ENCODE results near the gene SLC25A33. TPM values are rescaled to one million over a fixed set of nuclear protein-coding genes. Genes with fewer than 3 reads are reported as not detected.

Gene SLC25A33
- total RNA-seq, 1 donor from 2014 or later, result 4.6 TPM

DNA sequence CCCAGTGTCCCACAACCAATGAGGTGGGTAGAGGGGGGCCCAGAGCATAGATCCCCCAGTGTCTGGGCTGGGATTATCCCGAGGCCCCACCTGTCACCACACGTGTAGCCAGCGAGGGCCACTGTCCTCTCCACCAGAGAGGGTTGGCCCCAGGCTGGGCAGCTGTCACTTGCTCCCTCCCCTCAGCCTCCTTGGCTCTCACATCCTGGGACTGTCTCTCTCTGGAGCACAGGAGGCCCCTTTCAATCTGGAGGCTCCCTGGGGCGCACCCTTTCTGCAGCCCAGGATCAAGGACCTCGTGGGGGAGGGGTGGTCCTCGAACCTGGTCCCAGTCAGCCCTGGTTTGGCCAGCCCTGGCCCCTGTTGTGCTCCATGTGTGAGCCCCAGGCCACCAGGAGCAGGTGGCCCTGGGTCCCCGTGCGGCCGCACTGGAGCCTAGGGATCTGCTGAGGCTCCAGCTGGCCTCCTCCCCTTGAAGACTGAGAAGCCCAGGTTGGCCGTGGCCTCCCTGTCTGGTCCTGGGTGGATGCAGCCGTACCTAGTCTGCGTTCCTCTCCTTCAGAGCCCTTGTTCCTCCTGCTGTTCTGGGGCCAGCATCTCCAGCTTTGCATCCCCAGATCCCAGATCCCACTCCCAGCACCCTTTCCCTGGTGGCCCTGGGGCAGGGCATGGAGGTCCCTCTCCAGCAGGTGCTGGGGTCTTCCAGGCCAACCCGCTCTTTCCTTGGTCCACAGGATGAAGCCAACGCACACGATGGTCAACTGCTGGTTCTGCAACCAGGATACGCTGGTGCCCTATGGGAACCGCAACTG is 56.1 kb downstream of the SLC25A33 start:
- Mint-ChIP-seq H3K27ac (ENCODE audit: unreplicated experiment) (no peak overlapping the region), H3K36me3 (ENCODE audit: unreplicated experiment) (no peaks in the 10 kb centered on the region), H3K27me3 (ENCODE audit: unreplicated experiment) (peaks cover 8% of the 10 kb centered on the region), H3K9me3 (ENCODE audit: unreplicated experiment) (peaks cover 9% of the 10 kb centered on the region), H3K4me1 (ENCODE audit: low read depth, unreplicated experiment) (peaks cover 26% of the 10 kb centered on the region), H3K4me3 (ENCODE audit: unreplicated experiment) (no peak overlapping the region)
- TF ChIP-seq, protein P1, sequence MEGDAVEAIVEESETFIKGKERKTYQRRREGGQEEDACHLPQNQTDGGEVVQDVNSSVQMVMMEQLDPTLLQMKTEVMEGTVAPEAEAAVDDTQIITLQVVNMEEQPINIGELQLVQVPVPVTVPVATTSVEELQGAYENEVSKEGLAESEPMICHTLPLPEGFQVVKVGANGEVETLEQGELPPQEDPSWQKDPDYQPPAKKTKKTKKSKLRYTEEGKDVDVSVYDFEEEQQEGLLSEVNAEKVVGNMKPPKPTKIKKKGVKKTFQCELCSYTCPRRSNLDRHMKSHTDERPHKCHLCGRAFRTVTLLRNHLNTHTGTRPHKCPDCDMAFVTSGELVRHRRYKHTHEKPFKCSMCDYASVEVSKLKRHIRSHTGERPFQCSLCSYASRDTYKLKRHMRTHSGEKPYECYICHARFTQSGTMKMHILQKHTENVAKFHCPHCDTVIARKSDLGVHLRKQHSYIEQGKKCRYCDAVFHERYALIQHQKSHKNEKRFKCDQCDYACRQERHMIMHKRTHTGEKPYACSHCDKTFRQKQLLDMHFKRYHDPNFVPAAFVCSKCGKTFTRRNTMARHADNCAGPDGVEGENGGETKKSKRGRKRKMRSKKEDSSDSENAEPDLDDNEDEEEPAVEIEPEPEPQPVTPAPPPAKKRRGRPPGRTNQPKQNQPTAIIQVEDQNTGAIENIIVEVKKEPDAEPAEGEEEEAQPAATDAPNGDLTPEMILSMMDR (IDR thresholded peaks at IDR 0.05; ENCODE audit: partially characterized antibody, unreplicated experiment), result no peak
- DNase-seq, result no peak

DNA sequence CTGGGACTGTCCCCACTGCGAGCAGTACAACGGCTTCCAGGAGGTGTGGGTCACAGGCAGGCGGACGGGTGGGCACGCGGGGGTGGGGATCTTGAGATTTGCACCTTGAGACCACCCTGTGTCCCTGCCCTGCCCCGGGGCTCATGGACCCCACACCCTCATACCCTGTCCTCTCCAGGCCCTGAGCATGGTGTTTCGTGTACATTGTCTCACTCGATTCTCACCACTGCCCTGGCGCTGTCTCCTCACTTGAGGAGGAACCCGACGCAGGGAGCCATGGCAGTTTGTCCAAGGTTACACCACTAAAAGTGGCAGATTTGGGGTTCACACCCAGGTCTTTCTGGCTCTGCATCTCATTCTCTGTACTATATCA is 56.7 kb downstream of the SLC25A33 start:
- peaks cover 20% of the 10 kb centered on the region for H3K4me1 Mint-ChIP-seq (ENCODE audit: low read depth, unreplicated experiment)
- peak overlapping the region; percentile 48 for H3K27ac Mint-ChIP-seq (ENCODE audit: unreplicated experiment)
- no peak for DNase-seq

DNA sequence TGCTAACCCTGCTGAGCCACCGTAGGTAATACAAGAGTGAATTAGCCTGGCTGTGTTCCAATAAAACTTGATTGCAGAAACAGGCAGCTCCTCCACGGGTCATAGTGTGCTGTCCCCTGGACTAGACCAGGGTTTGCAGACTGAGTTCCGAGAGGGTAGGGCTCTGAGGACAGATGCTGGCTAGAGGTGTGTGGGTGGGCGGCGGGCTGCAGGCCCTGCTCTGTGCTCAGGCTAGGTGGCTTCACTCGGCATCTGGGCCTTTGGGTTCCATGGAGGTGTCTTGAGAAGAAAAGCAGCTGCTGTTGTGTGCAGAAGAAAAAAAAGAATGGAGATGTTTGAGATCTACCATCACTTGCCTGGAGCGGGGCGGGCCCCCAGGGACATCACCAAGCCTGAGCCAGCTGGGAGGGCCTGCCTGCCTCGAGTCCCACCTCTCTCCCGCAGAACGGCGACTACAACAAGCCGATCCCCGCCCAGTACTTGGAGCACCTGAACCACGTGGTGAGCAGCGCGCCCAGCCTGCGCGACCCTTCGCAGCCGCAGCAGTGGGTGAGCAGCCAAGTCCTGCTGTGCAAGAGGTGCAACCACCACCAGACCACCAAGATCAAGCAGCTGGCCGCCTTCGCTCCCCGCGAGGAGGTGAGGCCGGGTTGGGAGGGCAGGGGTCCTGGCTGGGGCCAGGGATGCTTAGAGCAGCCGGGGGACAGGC is 57.3 kb downstream of the SLC25A33 start:
- Mint-ChIP-seq H3K4me3 (ENCODE audit: unreplicated experiment) (no peak overlapping the region), H3K9me3 (ENCODE audit: unreplicated experiment) (peaks cover 6% of the 10 kb centered on the region), H3K4me1 (ENCODE audit: low read depth, unreplicated experiment) (peaks cover 18% of the 10 kb centered on the region), H3K27me3 (ENCODE audit: unreplicated experiment) (peaks cover 6% of the 10 kb centered on the region), H3K27ac (ENCODE audit: unreplicated experiment) (peak overlapping the region; percentile 62), H3K36me3 (ENCODE audit: unreplicated experiment) (no peaks in the 10 kb centered on the region)
- TF ChIP-seq, protein P1 (IDR thresholded peaks at IDR 0.05; ENCODE audit: partially characterized antibody, unreplicated experiment), result no peak
- no peak for DNase-seq

More for the DNA sequence above, 56.7 kb downstream of the SLC25A33 start:
- TF ChIP-seq, protein P1 (IDR thresholded peaks at IDR 0.05; ENCODE audit: partially characterized antibody, unreplicated experiment), result no peak
- Mint-ChIP-seq H3K36me3 (ENCODE audit: unreplicated experiment) (no peaks in the 10 kb centered on the region), H3K4me3 (ENCODE audit: unreplicated experiment) (no peak overlapping the region), H3K27me3 (ENCODE audit: unreplicated experiment) (peaks cover 8% of the 10 kb centered on the region), H3K9me3 (ENCODE audit: unreplicated experiment) (peaks cover 6% of the 10 kb centered on the region)

DNA sequence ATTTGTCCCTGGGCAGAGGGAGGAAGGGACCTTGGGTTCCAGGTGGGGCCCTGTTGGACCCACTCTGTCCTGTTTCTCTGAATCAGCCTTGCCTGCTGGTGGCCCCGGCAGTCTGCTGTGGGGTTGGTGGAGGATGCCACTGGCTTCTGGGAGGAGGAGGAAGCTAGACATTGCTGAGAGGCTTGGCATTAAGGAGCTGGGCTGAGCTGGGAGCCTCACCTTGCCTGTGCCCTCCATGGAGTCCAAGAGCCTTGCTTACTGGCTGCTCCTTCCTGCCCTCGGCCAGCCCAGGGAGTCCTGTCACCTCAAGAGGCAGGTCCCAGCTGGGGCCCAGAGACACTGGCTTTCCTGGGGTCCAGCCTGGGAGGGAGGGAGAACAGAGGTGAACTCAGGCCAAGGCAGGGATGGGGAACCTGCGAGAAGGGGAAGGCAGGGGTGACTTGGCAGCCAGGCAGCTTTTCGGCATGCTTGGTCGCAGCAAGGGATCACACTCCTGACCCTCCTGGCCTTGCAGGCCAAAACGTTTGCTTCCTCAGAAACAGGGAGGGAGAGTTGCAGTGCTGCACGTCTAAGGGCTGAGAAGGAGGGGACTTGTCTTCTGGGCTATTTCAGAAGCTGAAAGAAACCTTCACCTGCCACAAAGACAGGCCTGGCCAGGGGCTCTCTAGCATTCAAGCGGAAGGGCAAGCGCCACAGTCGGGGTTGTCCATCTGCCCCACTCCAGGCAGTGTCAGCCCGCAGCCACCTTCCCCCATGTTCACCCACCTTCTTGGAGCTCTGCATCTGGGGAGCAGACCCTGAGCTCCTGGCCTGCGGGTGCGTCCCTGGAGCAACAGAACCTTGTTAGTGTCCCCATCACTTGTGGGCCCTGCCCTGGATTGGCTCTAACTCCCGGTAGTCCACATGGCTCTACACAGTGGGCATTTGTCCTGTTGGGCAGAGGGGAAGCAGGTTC is 58.4 kb downstream of the SLC25A33 start:
- peaks cover 14% of the 10 kb centered on the region for H3K4me1 Mint-ChIP-seq (ENCODE audit: low read depth, unreplicated experiment)
- DNase-seq, result no peak
- TF ChIP-seq, protein P1 (IDR thresholded peaks at IDR 0.05; ENCODE audit: partially characterized antibody, unreplicated experiment), result no peak
- no peaks in the 10 kb centered on the region for H3K36me3 Mint-ChIP-seq (ENCODE audit: unreplicated experiment)
- H3K9me3 Mint-ChIP-seq (ENCODE audit: unreplicated experiment), result no peaks in the 10 kb centered on the region
- no peak overlapping the region for H3K4me3 Mint-ChIP-seq (ENCODE audit: unreplicated experiment)
- peaks cover 2% of the 10 kb centered on the region for H3K27me3 Mint-ChIP-seq (ENCODE audit: unreplicated experiment)
- H3K27ac Mint-ChIP-seq (ENCODE audit: unreplicated experiment), result no peak overlapping the region
